SK-N-SH (cell line): ENCODE data around the gene NPRL2.

Source experiments
- GABPA ChIP-seq: IDR thresholded peaks from 2 replicates; pipeline ENCODE4 v1.4.0; 2012; ENCODE audit warnings: low read depth, mild to moderate bottlenecking
- TF ChIP-seq, protein P1 (sequence below): fragments of 200-600 bp; sonication (generic); IDR thresholded peaks from 2 replicates; pipeline ENCODE4 v1.6.1; 2017; ENCODE audit warnings: antibody characterized with exemption, mild to moderate bottlenecking, moderate library complexity

GRCh38 chr3:50358355-50358910 is 7.9 kb upstream of the NPRL2 start:
- TF ChIP-seq, protein P1, sequence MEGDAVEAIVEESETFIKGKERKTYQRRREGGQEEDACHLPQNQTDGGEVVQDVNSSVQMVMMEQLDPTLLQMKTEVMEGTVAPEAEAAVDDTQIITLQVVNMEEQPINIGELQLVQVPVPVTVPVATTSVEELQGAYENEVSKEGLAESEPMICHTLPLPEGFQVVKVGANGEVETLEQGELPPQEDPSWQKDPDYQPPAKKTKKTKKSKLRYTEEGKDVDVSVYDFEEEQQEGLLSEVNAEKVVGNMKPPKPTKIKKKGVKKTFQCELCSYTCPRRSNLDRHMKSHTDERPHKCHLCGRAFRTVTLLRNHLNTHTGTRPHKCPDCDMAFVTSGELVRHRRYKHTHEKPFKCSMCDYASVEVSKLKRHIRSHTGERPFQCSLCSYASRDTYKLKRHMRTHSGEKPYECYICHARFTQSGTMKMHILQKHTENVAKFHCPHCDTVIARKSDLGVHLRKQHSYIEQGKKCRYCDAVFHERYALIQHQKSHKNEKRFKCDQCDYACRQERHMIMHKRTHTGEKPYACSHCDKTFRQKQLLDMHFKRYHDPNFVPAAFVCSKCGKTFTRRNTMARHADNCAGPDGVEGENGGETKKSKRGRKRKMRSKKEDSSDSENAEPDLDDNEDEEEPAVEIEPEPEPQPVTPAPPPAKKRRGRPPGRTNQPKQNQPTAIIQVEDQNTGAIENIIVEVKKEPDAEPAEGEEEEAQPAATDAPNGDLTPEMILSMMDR: no peak
- no peak for TF ChIP-seq GABPA
